ENCODE measurements around the gene SNTG2. TPM values are rescaled to one million over a fixed set of nuclear protein-coding genes. Genes with fewer than 3 reads are reported as not detected.

SNTG2 gene
- total RNA-seq, 2 donors from 2014 or later: 2.4 TPM; not detected in 1

GRCh38 chr2:973129-973528 is 22.5 kb downstream of the SNTG2 start:
- DNase-seq (ENCODE audit: low spot score): no peak
- Histone ChIP-seq H3K4me1 (peaks cover 0 to 12% of the 10 kb centered on the region in 2 donors), H3K27ac (no peak overlapping the region), H3K27me3 (no peaks in the 10 kb centered on the region), H3K9me3 (peaks cover 6 to 13% of the 10 kb centered on the region in 2 donors), H3K36me3 (no peaks in the 10 kb centered on the region), H3K4me3 (no peak overlapping the region)
- TF ChIP-seq CTCF (IDR thresholded peaks at IDR 0.05): no peak

GRCh38 chr2:974054-974453 is 23.4 kb downstream of the SNTG2 start:
- no peak for DNase-seq (ENCODE audit: low spot score)
- no peaks in the 10 kb centered on the region for H3K27me3 ChIP-seq
- H3K4me1 ChIP-seq: peaks cover 0 to 12% of the 10 kb centered on the region in 2 donors
- no peak overlapping the region for H3K27ac ChIP-seq
- TF ChIP-seq CTCF (IDR thresholded peaks at IDR 0.05): no peak
- H3K4me3 ChIP-seq: no peak overlapping the region
- peaks cover 3 to 6% of the 10 kb centered on the region in 2 donors for H3K9me3 ChIP-seq
- no peaks in the 10 kb centered on the region for H3K36me3 ChIP-seq

- Histone ChIP-seq H3K4me3 (no peak overlapping the region), H3K9me3 (peaks cover 0 to 2% of the 10 kb centered on the region in 2 donors), H3K36me3 (no peaks in the 10 kb centered on the region), H3K4me1 (peaks cover 0 to 12% of the 10 kb centered on the region in 2 donors), H3K27me3 (no peaks in the 10 kb centered on the region), H3K27ac (no peak overlapping the region)
- DNase-seq (ENCODE audit: low spot score): no peak
- no peak for TF ChIP-seq CTCF (IDR thresholded peaks at IDR 0.05)
Observed at GRCh38 chr2:974502-974901, 23.9 kb downstream of the SNTG2 start.

GRCh38 chr2:975095-975494 is 24.4 kb downstream of the SNTG2 start:
- no peak for DNase-seq (ENCODE audit: low spot score)
- Histone ChIP-seq H3K9me3 (no peaks in the 10 kb centered on the region), H3K4me3 (no peak overlapping the region), H3K4me1 (peaks cover 0 to 12% of the 10 kb centered on the region in 2 donors), H3K36me3 (no peaks in the 10 kb centered on the region), H3K27me3 (no peaks in the 10 kb centered on the region), H3K27ac (no peak overlapping the region)
- TF ChIP-seq CTCF (IDR thresholded peaks at IDR 0.05): no peak

GRCh38 chr2:979069-979928 is 28.6 kb downstream of the SNTG2 start:
- Histone ChIP-seq H3K4me3 (no peak overlapping the region), H3K9me3 (no peaks in the 10 kb centered on the region), H3K4me1 (peaks cover 0 to 8% of the 10 kb centered on the region in 2 donors), H3K36me3 (no peaks in the 10 kb centered on the region), H3K27me3 (no peaks in the 10 kb centered on the region), H3K27ac (no peak overlapping the region)
- no peak for DNase-seq (ENCODE audit: low spot score)
- no peak for TF ChIP-seq CTCF (IDR thresholded peaks at IDR 0.05)
